IPS-NIHi11 (cell line): Measurements from ENCODE around the gene FAM171A2.
"Not testable (repeated sequence)": the region's sequence is repeated elsewhere in the genome, so short reads cannot be mapped to it uniquely, and the experiment has no call there.

Experiments used
- DNase-seq: peaks from one replicate; pipeline ENCODE4 v3.0.0; 2012; ENCODE audit warnings: mixed read lengths, low spot score

Gene FAM171A2

GRCh38 chr17:44383861-44384260 is 20.2 kb upstream of the FAM171A2 start:
- DNase-seq: no peak

GRCh38 chr17:44383363-44383762 is 19.7 kb upstream of the FAM171A2 start:
- DNase-seq: no peak

DNA sequence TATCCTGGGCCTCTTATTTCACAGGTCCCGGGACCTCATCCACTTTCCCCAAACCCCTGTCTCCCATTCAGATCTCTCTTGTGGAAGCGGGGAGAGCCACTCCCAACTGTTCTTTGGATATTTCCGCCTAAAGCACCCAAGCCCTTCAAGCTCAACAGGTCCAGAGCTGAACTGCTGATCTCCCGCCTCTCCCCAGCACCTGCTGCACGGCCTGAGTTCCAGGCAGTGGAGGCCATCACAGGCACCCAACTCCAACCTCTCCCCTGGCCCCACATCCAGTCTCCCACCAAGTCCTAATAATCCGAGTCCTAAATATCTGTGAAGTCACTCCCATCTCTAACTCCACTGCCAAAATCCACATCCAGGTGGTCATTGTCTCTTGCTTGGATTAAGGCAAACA is 19.3 kb upstream of the FAM171A2 start:
- DNase-seq: no peak

DNA sequence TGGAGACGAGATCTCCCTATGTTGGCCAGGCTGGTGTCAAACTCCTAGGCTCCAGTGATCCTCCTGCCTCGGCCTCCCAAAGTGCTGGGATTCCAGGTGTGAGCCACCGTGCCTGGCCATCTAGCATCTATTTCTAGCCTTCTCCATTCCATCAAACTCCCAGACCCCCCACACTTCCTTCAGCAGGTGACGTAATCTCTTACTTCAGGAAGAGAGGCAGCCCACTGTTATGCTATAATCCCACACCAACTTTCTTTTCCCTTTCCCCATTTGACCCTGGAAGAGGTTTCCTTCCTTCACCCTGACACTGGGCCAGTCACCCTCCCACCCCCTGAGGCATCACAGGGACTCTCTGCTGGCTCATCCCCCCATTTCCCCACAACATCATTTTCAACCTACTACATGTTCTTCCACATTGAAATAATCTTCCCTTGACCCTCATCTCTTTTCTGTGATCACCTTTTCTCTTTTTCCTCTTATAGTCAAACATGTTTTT is 18.2 kb upstream of the FAM171A2 start:
- DNase-seq: no peak

GRCh38 chr17:44380767-44381166 is 17.1 kb upstream of the FAM171A2 start:
- DNase-seq: no peak

GRCh38 chr17:44379887-44380286 is 16.2 kb upstream of the FAM171A2 start:
- no peak for DNase-seq

- DNase-seq: no peak
Measured at GRCh38 chr17:44378171-44378705, 14.6 kb upstream of the FAM171A2 start.

- DNase-seq: no peak
Measured at GRCh38 chr17:44376779-44377178, 13.1 kb upstream of the FAM171A2 start.

- peak; percentile 88 for DNase-seq
Measured at GRCh38 chr17:44376124-44376523, 12.5 kb upstream of the FAM171A2 start.

DNA sequence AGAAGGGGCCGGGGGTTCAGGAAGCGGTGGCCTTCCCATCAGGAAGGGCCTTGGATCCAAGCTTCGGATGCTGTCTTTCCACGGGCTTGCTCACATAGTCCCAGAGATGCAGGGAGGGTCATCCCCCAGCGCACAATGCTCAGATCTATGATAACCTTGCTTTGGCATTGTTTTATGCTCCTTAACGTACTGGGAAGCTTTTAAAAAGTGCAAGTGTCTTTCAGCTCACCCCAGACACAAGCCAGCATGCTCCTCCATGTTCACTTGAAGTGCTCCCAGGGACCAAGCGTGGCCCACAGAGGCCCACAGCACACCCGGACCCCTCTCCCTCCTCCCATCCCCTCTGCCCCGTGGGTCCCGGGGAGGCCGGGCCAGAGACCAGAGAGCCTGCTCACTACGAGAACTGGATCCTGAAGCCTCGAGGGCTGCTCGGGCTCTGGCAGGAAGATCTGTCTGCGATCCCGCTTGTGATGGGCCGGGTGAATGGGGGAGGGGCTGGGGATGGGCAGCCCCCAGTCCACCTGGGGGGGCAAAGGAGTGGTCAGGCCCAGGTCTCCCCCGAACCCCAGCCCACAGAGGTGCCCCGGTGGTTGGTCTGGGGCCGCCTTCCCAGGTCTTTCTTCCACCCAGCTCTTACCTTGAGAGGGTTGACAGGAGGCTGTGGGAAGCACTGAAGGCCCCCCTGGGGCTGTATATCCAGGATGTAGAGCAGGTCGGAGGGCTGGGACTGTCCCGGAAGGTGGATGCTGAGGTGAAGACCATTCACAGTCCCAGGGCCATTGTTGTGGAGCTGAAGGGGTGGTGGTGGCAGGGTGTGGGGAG is 11.8 kb upstream of the FAM171A2 start:
- DNase-seq: peak; percentile 43

- peak; percentile 91 for DNase-seq
Measured at GRCh38 chr17:44374306-44375195, 10.9 kb upstream of the FAM171A2 start.

DNA sequence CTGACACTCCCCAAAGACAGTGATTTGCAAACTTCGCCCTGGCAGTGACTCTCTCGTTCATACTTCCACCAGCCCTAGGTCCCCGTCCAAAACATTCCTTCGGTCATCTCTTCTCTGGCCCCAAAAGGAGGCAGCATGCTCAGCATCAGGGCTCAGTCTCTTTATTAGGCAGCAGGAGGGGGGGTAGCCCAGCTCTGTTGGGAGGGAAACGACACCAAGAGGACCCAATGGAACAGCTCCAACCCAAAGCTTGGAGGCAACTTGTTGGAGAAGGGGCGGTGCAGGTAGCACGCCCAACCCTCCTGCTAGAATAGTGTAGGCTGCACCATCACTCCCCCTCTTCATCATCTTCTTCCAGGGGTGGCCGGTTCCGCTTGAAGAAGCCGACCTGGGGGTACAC is 8.4 kb upstream of the FAM171A2 start:
- DNase-seq: no peak

DNA sequence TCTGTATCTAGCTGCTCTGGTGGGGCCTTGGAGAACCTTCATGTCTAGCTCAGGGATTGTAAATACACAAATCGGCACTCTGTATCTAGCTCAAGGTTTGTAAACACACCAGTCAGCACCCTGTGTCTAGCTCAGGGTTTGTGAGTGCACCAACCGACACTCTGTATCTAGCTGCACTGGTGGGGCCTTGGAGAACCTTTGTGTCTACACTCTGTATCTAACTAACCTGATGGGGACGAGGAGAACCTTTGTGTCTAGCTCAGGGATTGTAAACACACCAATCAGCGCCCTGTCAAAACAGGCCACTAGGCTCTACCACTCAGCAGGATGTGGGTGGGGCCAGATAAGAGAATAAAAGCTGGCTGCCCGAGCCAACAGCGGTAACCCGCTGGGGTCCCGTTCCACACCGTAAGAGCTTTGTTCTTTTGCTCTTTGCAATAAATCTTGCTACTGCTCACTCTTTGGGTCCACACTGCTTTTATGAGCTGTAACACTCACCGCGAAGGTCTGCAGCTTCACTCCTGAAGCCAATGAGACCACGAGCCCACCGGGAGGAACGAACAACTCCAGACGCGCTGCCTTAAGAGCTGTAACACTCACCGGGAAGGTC is 5.9 kb upstream of the FAM171A2 start:
- DNase-seq: not testable (repeated sequence)

GRCh38 chr17:44368391-44369243 is 5.0 kb upstream of the FAM171A2 start:
- DNase-seq: not testable (repeated sequence)

DNA sequence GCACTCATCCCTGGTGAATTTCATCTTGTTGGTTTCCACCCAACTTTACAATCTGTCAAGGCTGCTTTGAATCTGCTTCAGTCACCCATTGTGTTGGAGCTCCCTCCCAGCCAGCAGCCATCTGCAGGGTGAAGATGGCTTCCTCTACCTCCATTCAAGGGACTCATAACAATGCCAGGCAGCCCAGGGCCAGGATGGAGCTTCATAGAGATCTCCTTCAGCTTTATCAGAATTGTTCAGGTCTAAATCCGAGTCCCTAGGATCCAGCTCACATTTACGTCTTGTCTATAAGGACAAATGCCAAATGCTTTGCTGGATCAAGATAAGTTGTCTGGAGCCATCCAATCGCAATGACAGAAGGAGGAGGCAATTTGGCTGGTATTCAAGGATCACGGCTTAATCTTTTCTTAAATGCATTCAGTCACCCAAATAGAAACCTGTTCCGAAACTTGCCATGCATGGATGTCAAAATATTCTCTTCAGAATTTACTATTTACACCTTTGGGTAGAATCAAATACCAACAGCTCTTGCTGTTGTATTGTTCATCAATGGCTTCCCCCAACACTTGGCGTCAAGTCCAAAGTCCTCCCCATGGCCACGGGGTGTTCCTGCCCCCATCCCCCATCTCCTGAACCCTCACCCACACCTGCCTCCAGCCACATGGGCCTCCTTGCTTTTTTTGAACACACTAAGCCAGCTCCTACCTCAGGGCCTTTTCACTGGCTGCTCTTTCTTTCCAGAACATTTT is 3.8 kb upstream of the FAM171A2 start:
- no peak for DNase-seq

GRCh38 chr17:44365051-44365450 is 1.4 kb upstream of the FAM171A2 start:
- DNase-seq: not testable (repeated sequence)

GRCh38 chr17:44362949-44363612 is 572 bp downstream of the FAM171A2 start:
- DNase-seq: peak; percentile 75

GRCh38 chr17:44362459-44362948 is 1.1 kb downstream of the FAM171A2 start:
- DNase-seq: no peak
